ENCODE results near the gene MEGF6.

Gene MEGF6

GRCh38 chr1:3570066-3570986 is 41.0 kb downstream of the MEGF6 start:
- no peak for DNase-seq (ENCODE audit: low read depth)

DNA sequence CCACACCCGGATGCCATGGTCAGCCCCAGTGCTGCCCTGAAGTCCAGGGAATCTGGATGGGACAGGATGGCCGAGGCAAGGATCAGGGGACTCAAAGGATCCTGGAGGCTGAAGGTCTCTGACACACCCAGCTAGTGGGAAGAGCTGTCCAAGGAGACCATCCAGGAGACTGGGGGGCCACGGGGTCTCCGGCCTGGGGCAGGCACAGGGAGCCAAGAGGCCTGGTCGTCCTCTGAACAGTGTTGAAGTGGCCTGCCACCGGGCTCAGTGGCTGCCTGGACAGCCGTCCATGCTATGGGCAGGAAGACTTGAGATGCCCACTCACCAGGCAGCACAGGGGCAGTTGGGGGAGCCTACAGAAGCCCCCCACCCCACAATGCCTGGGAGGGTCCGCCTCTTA is 41.9 kb downstream of the MEGF6 start:
- DNase-seq (ENCODE audit: low read depth) = no peak

GRCh38 chr1:3568815-3569435 is 42.4 kb downstream of the MEGF6 start:
- no peak for DNase-seq (ENCODE audit: low read depth)

DNA sequence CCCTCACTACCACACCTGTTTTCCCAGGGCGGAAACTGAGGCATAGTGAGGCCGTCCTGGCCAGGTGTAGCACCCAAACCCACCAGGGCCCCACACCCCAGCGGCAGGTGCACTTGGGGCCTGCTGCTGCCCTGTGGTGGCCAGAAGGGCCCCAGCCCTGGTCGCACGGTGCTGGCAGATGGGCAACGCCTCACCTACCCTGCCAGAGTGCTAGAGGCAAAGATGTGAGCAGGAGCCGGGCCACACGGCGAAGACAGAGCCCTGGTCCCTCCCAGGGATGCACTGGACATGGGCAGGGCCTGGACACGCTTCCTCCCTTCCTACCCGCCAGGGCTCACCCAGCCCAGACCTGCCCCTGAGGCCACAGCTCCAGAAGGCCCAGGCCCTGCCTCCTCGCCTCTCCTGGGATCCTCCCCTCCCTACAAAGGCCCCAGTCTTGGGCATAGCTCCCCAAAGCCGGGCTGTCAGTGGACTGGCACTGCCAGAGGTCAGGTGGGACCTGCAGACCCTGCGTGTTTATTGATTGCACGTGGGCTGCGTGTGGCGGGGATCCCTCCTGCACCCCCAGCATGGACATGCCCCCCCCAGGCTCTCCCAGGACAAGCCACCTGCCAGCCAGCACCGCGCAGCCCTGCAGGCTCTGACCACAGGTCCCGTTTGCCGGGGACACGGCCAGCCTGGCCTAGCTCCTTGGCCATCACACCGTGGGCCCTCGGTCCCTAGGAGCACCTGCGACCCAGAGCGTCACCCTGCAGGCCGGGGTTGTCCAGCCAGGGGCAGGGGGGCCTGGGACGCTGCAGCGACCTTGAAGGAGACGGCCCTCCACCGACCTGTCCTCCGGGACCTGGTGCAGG is 44.1 kb downstream of the MEGF6 start:
- DNase-seq (ENCODE audit: low read depth) = no peak

GRCh38 chr1:3566003-3566885 is 45.1 kb downstream of the MEGF6 start:
- DNase-seq (ENCODE audit: low read depth) = no peak

- DNase-seq (ENCODE audit: low read depth) = no peak
Measured at GRCh38 chr1:3564921-3565831, 46.1 kb downstream of the MEGF6 start.

GRCh38 chr1:3563610-3564009 is 47.7 kb downstream of the MEGF6 start:
- no peak for DNase-seq (ENCODE audit: low read depth)

DNA sequence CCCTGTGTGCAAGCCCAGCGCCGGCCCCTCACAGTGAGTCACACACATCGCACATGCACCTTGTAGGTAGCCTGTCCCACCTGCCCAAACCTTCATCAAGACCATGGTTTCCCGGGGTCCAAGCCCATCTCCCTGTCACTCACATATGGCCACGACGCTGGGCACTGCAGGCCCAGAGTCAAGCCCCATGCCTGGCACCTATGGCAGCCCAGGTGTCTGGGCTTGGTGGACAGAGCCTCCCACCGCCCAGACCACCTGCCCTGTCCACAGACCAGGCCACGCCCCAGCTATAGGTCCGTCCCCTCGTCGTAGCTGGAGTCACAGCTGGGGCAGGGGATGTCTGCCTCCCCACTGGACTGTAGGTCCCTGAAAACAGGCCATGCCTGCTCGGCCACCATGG is 48.2 kb downstream of the MEGF6 start:
- no peak for DNase-seq (ENCODE audit: low read depth)

DNA sequence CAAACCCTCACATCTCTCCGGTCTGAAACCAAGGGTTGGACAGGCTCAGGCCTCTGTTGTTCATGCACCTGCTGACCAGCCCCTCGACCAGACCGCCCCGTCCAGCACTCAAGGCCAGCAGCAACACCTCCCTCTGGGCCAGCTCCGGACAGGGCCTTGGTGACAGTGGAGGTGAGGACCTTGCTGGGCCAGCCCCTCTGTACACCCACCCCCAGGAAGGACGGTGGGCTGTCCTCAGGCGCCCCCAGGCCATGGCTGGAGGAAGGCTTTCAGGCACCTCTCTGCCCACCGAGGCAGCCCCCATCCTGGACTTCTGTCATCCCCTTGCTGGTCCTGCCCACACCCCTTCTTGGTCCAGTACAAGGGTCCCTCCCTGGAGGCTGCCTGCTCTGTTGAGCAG is 48.6 kb downstream of the MEGF6 start:
- no peak for DNase-seq (ENCODE audit: low read depth)

DNA sequence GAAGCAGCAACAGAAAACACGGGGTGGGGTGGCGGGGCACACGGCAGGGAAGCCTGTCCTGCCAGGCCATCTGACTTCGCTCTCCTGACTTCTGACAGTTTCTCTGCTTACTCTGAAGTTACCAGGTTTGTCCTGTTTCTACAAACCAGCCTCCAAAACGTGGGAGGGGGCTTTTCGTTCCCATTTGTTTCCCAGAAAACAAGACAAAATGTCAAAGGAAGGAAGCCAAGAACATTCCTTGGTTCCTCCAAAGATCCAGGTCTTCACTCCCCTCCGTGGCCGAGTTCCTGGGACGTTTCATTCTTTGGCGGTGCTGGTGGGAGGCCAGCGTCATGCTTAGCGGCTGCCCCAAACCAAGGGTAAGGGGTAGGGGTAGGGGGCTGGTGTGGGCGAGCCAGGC is 49.6 kb downstream of the MEGF6 start:
- DNase-seq (ENCODE audit: low read depth) = no peak

DNA sequence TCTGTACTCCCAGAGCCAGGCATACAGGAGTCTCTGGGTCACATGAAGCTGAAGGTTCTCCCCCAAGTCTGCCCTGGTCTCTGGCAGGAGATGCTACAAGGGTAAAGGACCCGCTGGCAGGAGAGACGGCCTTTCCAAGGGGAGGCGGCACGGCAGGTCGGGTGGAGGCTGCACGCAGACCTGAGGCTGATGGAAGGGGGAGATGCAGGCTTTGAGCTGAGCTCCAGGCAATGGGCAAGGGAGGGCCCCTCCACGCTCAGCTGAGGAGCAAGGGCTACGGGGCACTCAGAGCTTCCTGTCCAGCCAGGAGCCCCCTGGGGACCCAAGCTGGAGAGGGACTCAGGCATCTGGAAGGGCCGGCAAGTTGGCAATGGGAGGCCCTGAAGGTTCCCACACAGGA is 50.3 kb downstream of the MEGF6 start:
- DNase-seq (ENCODE audit: low read depth) = no peak

- DNase-seq (ENCODE audit: low read depth) = no peak
Measured at GRCh38 chr1:3560251-3560871, 50.9 kb downstream of the MEGF6 start.

GRCh38 chr1:3558036-3558726 is 53.1 kb downstream of the MEGF6 start:
- DNase-seq (ENCODE audit: low read depth) = no peak

- no peak for DNase-seq (ENCODE audit: low read depth)
Measured at GRCh38 chr1:3557366-3557765, 53.9 kb downstream of the MEGF6 start.

DNA sequence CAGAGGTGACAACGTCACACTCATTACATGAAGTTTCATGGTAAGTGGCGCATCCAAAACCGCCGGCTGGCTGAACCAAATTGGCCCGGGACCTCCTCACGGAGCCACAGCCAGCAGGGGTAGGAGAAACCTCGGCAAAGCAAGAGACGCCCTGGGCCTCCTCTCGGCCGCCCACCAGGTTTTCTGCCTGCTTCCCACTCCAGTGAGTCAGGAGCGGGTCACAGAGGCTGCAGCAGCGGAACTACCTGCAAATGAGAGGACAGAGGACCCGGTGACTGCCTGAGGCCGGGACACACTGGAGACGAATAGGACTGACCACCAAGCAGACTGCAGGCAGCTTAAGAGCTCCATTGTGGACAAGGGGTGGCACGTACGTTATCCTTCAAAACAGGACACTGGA is 55.0 kb downstream of the MEGF6 start:
- no peak for DNase-seq (ENCODE audit: low read depth)

- DNase-seq (ENCODE audit: low read depth) = no peak
Measured at GRCh38 chr1:3555131-3555920, 56.0 kb downstream of the MEGF6 start.

GRCh38 chr1:3553940-3554223 is 57.4 kb downstream of the MEGF6 start:
- DNase-seq (ENCODE audit: low read depth) = no peak

GRCh38 chr1:3553166-3553939 is 58.0 kb downstream of the MEGF6 start:
- DNase-seq (ENCODE audit: low read depth) = no peak
